Progenitor cell of endocrine pancreas (in vitro differentiated cells): Measurements from ENCODE around the gene FBXL7. TPM values are rescaled to one million over a fixed set of nuclear protein-coding genes. Genes with fewer than 3 reads are reported as not detected.

Experiments used
- DNase-seq: peaks from one replicate; pipeline ENCODE4 v3.0.0; 2021; ENCODE audit warnings: low spot score; ENCODE audit not compliant: unreplicated experiment
- H3K27ac Mint-ChIP-seq: 2 replicates; pipeline ENCODE4 v1.8.0; 2021; ENCODE audit warnings: mild to moderate bottlenecking, moderate library complexity, mixed read lengths
- H3K27me3 Mint-ChIP-seq: 2 replicates; pipeline ENCODE4 v1.8.0; 2021; ENCODE audit warnings: mixed read lengths
- H3K36me3 Mint-ChIP-seq: 2 replicates; pipeline ENCODE4 v1.8.0; 2022; ENCODE audit warnings: mixed read lengths; ENCODE audit not compliant: insufficient read depth
- H3K4me1 Mint-ChIP-seq: 2 replicates; pipeline ENCODE4 v1.8.0; 2021; ENCODE audit warnings: low read depth, mixed read lengths
- H3K4me3 Mint-ChIP-seq: 2 replicates; pipeline ENCODE4 v1.8.0; 2021; ENCODE audit warnings: low read depth, mild to moderate bottlenecking, moderate library complexity, mixed read lengths
- H3K9me3 Mint-ChIP-seq: 2 replicates; pipeline ENCODE4 v1.8.0; 2021; ENCODE audit warnings: low read depth, mixed read lengths
- total RNA-seq: library from RNA; stranded (reverse); gene quantifications from 2 replicates; pipeline ENCODE4 v1.2.1, GENCODE V29; 2021
- TF ChIP-seq, protein P1 (sequence below): fragments of 200-600 bp; sonication (generic); IDR thresholded peaks from one replicate; pipeline ENCODE4 v1.5.0; 2021; ENCODE audit warnings: antibody characterized with exemption, mild to moderate bottlenecking; ENCODE audit not compliant: unreplicated experiment

The FBXL7 gene
- total RNA-seq, 1 donor from 2014 or later = 15.4 TPM

DNA sequence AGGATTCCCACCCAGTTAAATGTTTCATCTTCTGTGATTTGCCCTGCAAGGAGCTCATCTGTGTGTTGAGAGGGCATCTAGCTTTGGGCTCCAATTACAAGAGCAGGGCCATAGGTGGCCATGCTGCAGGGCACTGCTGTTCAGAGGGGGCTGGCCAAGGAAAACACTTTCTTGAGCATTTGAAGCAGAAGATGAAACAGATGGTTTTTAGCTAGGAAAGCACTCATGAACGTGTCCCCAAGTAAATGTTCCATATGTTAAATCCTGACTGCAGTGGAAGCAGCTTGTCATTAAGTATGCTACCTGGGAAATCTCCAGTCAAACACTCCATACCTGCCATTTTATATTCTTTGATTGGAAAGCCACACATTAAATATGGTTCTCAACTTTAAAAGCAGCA is 176.6 kb downstream of the FBXL7 start:
- no peaks in the 10 kb centered on the region for H3K9me3 Mint-ChIP-seq
- no peak overlapping the region for H3K4me3 Mint-ChIP-seq
- H3K27ac Mint-ChIP-seq = no peak overlapping the region
- peaks cover 6% of the 10 kb centered on the region for H3K4me1 Mint-ChIP-seq
- H3K27me3 Mint-ChIP-seq = no peaks in the 10 kb centered on the region
- no peaks in the 10 kb centered on the region for H3K36me3 Mint-ChIP-seq
- TF ChIP-seq, protein P1, sequence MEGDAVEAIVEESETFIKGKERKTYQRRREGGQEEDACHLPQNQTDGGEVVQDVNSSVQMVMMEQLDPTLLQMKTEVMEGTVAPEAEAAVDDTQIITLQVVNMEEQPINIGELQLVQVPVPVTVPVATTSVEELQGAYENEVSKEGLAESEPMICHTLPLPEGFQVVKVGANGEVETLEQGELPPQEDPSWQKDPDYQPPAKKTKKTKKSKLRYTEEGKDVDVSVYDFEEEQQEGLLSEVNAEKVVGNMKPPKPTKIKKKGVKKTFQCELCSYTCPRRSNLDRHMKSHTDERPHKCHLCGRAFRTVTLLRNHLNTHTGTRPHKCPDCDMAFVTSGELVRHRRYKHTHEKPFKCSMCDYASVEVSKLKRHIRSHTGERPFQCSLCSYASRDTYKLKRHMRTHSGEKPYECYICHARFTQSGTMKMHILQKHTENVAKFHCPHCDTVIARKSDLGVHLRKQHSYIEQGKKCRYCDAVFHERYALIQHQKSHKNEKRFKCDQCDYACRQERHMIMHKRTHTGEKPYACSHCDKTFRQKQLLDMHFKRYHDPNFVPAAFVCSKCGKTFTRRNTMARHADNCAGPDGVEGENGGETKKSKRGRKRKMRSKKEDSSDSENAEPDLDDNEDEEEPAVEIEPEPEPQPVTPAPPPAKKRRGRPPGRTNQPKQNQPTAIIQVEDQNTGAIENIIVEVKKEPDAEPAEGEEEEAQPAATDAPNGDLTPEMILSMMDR = no peak
- no peak for DNase-seq

GRCh38 chr5:15679161-15679560 is 179.2 kb downstream of the FBXL7 start:
- Mint-ChIP-seq H3K36me3 (no peaks in the 10 kb centered on the region), H3K4me1 (peaks cover 7% of the 10 kb centered on the region), H3K27me3 (no peaks in the 10 kb centered on the region), H3K9me3 (no peaks in the 10 kb centered on the region), H3K4me3 (no peak overlapping the region), H3K27ac (no peak overlapping the region)
- no peak for DNase-seq
- TF ChIP-seq, protein P1 = no peak

GRCh38 chr5:15680455-15680854 is 180.5 kb downstream of the FBXL7 start:
- no peak overlapping the region for H3K4me3 Mint-ChIP-seq
- peaks cover 1% of the 10 kb centered on the region for H3K4me1 Mint-ChIP-seq
- TF ChIP-seq, protein P1 = no peak
- no peak overlapping the region for H3K27ac Mint-ChIP-seq
- no peaks in the 10 kb centered on the region for H3K36me3 Mint-ChIP-seq
- no peak for DNase-seq
- no peaks in the 10 kb centered on the region for H3K9me3 Mint-ChIP-seq
- H3K27me3 Mint-ChIP-seq = no peaks in the 10 kb centered on the region

GRCh38 chr5:15682122-15682521 is 182.1 kb downstream of the FBXL7 start:
- Mint-ChIP-seq H3K36me3 (no peaks in the 10 kb centered on the region), H3K27ac (no peak overlapping the region), H3K27me3 (no peaks in the 10 kb centered on the region), H3K4me1 (peaks cover 3% of the 10 kb centered on the region), H3K9me3 (no peaks in the 10 kb centered on the region), H3K4me3 (no peak overlapping the region)
- TF ChIP-seq, protein P1 = no peak
- no peak for DNase-seq

DNA sequence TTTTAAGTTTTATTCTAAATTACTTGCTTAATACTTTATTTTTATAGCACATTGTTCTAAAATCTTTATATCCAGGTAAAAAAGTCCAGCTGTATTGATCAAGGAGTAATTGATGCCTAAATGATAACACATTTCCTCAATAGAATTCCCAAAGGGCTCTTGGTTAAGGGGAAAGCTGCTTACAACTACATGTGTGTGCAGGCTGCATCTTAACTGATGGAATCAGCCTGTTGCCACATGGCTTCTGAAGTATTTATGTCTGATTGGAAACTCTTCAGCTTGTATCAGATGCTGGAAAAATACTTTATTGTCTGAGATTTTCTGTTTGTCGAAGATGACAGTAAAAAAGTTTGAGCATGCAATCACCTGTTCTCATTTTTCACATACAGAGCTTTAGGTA is 182.6 kb downstream of the FBXL7 start:
- no peaks in the 10 kb centered on the region for H3K27me3 Mint-ChIP-seq
- no peaks in the 10 kb centered on the region for H3K36me3 Mint-ChIP-seq
- H3K4me3 Mint-ChIP-seq = no peak overlapping the region
- DNase-seq = no peak
- TF ChIP-seq, protein P1 = no peak
- H3K9me3 Mint-ChIP-seq = no peaks in the 10 kb centered on the region
- H3K27ac Mint-ChIP-seq = no peak overlapping the region
- H3K4me1 Mint-ChIP-seq = peaks cover 3% of the 10 kb centered on the region

GRCh38 chr5:15683332-15683731 is 183.4 kb downstream of the FBXL7 start:
- Mint-ChIP-seq H3K27ac (no peak overlapping the region), H3K27me3 (no peaks in the 10 kb centered on the region), H3K4me3 (no peak overlapping the region), H3K36me3 (no peaks in the 10 kb centered on the region), H3K4me1 (peaks cover 3% of the 10 kb centered on the region), H3K9me3 (no peaks in the 10 kb centered on the region)
- TF ChIP-seq, protein P1 = peak; percentile 27
- no peak for DNase-seq
